Activated CD4-positive, alpha-beta T cell treated with anti-CD3 and anti-CD28 coated beads, Interleukin-2, amount 10 ng/mL, durations not matched to agents 7 days and 5 days (primary cell): Measurements from ENCODE around the gene TRMT2A. TPM values are rescaled to one million over a fixed set of nuclear protein-coding genes. Genes with fewer than 3 reads are reported as not detected.

Experiments used
- CTCF ChIA-PET: fragments of 350-600 bp; sonication (Branson Sonifier 250); formaldehyde crosslinking; loops from one replicate; lab custom pipeline; 2021; ENCODE audit warnings: antibody characterized with exemption; lab: Charles Lee
- POLR2A ChIA-PET: fragments of 350-600 bp; sonication (Branson Sonifier 250); formaldehyde crosslinking; loops from one replicate; lab custom pipeline; 2021; ENCODE audit warnings: antibody characterized with exemption; lab: Charles Lee
- DNase-seq: peaks from one replicate; pipeline ENCODE4 v3.0.0-alpha.2; 2020
- H3K27ac Mint-ChIP-seq: one replicate; pipeline ENCODE4 v1.8.0; 2021; ENCODE audit warnings: mild to moderate bottlenecking, moderate library complexity, mixed read lengths
- H3K27me3 Mint-ChIP-seq: one replicate; pipeline ENCODE4 v1.8.0; 2021; ENCODE audit warnings: mixed read lengths
- H3K36me3 Mint-ChIP-seq: one replicate; pipeline ENCODE4 v1.8.0; 2021; ENCODE audit warnings: low read depth, mixed read lengths
- H3K4me1 Mint-ChIP-seq: one replicate; pipeline ENCODE4 v1.8.0; 2021; ENCODE audit warnings: mixed read lengths
- H3K4me3 Mint-ChIP-seq: one replicate; pipeline ENCODE4 v1.8.0; 2021; ENCODE audit warnings: mild to moderate bottlenecking, moderate library complexity, mixed read lengths
- H3K9me3 Mint-ChIP-seq: one replicate; pipeline ENCODE4 v1.8.0; 2021; ENCODE audit warnings: mixed read lengths
- total RNA-seq, 2 experiments: library from RNA; stranded (reverse); gene quantifications; one replicate each; pipeline ENCODE4 v1.2.3, GENCODE V29; 2021

TRMT2A gene
- total RNA-seq, 2 experiments from 2014 or later: 85.5 to 91.4 TPM

GRCh38 chr22:20135806-20136602, 19.0 kb upstream of the TRMT2A start:
- Mint-ChIP-seq H3K27me3 (no peaks in the 10 kb centered on the region), H3K36me3 (no peaks in the 10 kb centered on the region), H3K4me3 (no peak overlapping the region), H3K4me1 (peaks cover 11% of the 10 kb centered on the region), H3K27ac (no peak overlapping the region), H3K9me3 (no peaks in the 10 kb centered on the region)
- POLR2A ChIA-PET: no interaction called here
- DNase-seq: no peak
- CTCF ChIA-PET: no interaction called here

- Mint-ChIP-seq H3K36me3 (no peaks in the 10 kb centered on the region), H3K27me3 (no peaks in the 10 kb centered on the region), H3K27ac (no peak overlapping the region), H3K9me3 (no peaks in the 10 kb centered on the region), H3K4me3 (no peak overlapping the region), H3K4me1 (peaks cover 11% of the 10 kb centered on the region)
- DNase-seq: no peak
- POLR2A ChIA-PET: no interaction called here
- CTCF ChIA-PET: no interaction called here
Measured at GRCh38 chr22:20135265-20135664, 18.2 kb upstream of the TRMT2A start.

GRCh38 chr22:20133930-20134549, 17.0 kb upstream of the TRMT2A start:
- Mint-ChIP-seq H3K4me1 (peaks cover 18% of the 10 kb centered on the region), H3K27ac (peak overlapping the region; percentile 50), H3K27me3 (no peaks in the 10 kb centered on the region), H3K4me3 (peak overlapping the region; percentile 62), H3K9me3 (no peaks in the 10 kb centered on the region), H3K36me3 (no peaks in the 10 kb centered on the region)
- DNase-seq: no peak
- CTCF ChIA-PET: no interaction called here
- POLR2A ChIA-PET: no interaction called here

- Mint-ChIP-seq H3K27me3 (no peaks in the 10 kb centered on the region), H3K27ac (peak overlapping the region; percentile 25), H3K4me3 (peak overlapping the region; percentile 62), H3K9me3 (no peaks in the 10 kb centered on the region), H3K4me1 (peaks cover 18% of the 10 kb centered on the region), H3K36me3 (no peaks in the 10 kb centered on the region)
- POLR2A ChIA-PET: no interaction called here
- DNase-seq: no peak
- CTCF ChIA-PET: no interaction called here
Measured at GRCh38 chr22:20132686-20133246, 15.7 kb upstream of the TRMT2A start.

- Mint-ChIP-seq H3K4me3 (peak overlapping the region; percentile 62), H3K9me3 (no peaks in the 10 kb centered on the region), H3K27me3 (no peaks in the 10 kb centered on the region), H3K27ac (no peak overlapping the region), H3K36me3 (peaks cover 3% of the 10 kb centered on the region), H3K4me1 (peaks cover 18% of the 10 kb centered on the region)
- ChIA-PET POLR2A (no interaction called here), CTCF (no interaction called here)
- peak; percentile 24 for DNase-seq
Measured at GRCh38 chr22:20131859-20132685, 15.0 kb upstream of the TRMT2A start.

GRCh38 chr22:20131597-20131858, 14.5 kb upstream of the TRMT2A start, which contains the start of gene ZDHHC8:
TSS of gene ZDHHC8 (plus strand) at chr22:20131804. CDS start at chr22:20131948, 144 bp downstream.
- H3K27me3 Mint-ChIP-seq: no peaks in the 10 kb centered on the region
- ChIA-PET POLR2A (interaction anchor here (0.6 kb wide), 1 partner anchor 113 kb away, joined by 3 read pairs; no protein-coding TSS in a partner anchor), CTCF (no interaction called here)
- H3K4me1 Mint-ChIP-seq: peaks cover 18% of the 10 kb centered on the region
- H3K36me3 Mint-ChIP-seq: peaks cover 3% of the 10 kb centered on the region
- H3K9me3 Mint-ChIP-seq: no peaks in the 10 kb centered on the region
- peak within 1 kb of the TSS; percentile 69 for H3K4me3 Mint-ChIP-seq
- peak within 1 kb of the TSS; percentile 57 for H3K27ac Mint-ChIP-seq
- DNase-seq: peak; percentile 30

GRCh38 chr22:20130731-20131596, 13.9 kb upstream of the TRMT2A start:
- peaks cover 5% of the 10 kb centered on the region for H3K36me3 Mint-ChIP-seq
- H3K27ac Mint-ChIP-seq: peak overlapping the region; percentile 57
- peaks cover 18% of the 10 kb centered on the region for H3K4me1 Mint-ChIP-seq
- ChIA-PET CTCF (interaction anchor here (0.7 to 0.9 kb wide), 2 partner anchors 22 to 108 kb away, joined by 3 read pairs; no protein-coding TSS in a partner anchor), POLR2A (interaction anchor here (0.6 kb wide), 1 partner anchor 112 kb away, joined by 3 read pairs; no protein-coding TSS in a partner anchor)
- DNase-seq: peak; percentile 72
- H3K9me3 Mint-ChIP-seq: no peaks in the 10 kb centered on the region
- peak overlapping the region; percentile 69 for H3K4me3 Mint-ChIP-seq
- H3K27me3 Mint-ChIP-seq: no peaks in the 10 kb centered on the region

GRCh38 chr22:20130319-20130718, 13.3 kb upstream of the TRMT2A start:
- Mint-ChIP-seq H3K9me3 (no peaks in the 10 kb centered on the region), H3K27me3 (no peaks in the 10 kb centered on the region), H3K36me3 (peaks cover 7% of the 10 kb centered on the region), H3K27ac (no peak overlapping the region), H3K4me3 (peak overlapping the region; percentile 69), H3K4me1 (peaks cover 18% of the 10 kb centered on the region)
- DNase-seq: peak; percentile 33
- POLR2A ChIA-PET: no interaction called here
- CTCF ChIA-PET: interaction anchor here (0.6 to 1.6 kb wide), 4 partner anchors 22 to 109 kb away, joined by 3 to 4 read pairs (median 3); no protein-coding TSS in a partner anchor

GRCh38 chr22:20129747-20130014, 12.7 kb upstream of the TRMT2A start:
- CTCF ChIA-PET: interaction anchor here (1.2 to 1.7 kb wide), 5 partner anchors 10 to 164 kb away, joined by 3 to 8 read pairs (median 4); no protein-coding TSS in a partner anchor
- H3K36me3 Mint-ChIP-seq: peaks cover 7% of the 10 kb centered on the region
- H3K4me3 Mint-ChIP-seq: no peak overlapping the region
- peaks cover 18% of the 10 kb centered on the region for H3K4me1 Mint-ChIP-seq
- no peaks in the 10 kb centered on the region for H3K27me3 Mint-ChIP-seq
- no peaks in the 10 kb centered on the region for H3K9me3 Mint-ChIP-seq
- DNase-seq: no peak
- no peak overlapping the region for H3K27ac Mint-ChIP-seq
- POLR2A ChIA-PET: no interaction called here

GRCh38 chr22:20128902-20129746, 12.1 kb upstream of the TRMT2A start:
- ChIA-PET POLR2A (no interaction called here), CTCF (interaction anchor here (1.2 to 1.7 kb wide), 6 partner anchors 9 to 163 kb away, joined by 3 to 8 read pairs (median 4); no protein-coding TSS in a partner anchor)
- peak; percentile 63 for DNase-seq
- H3K27ac Mint-ChIP-seq: no peak overlapping the region
- peaks cover 18% of the 10 kb centered on the region for H3K4me1 Mint-ChIP-seq
- H3K36me3 Mint-ChIP-seq: peaks cover 7% of the 10 kb centered on the region
- H3K9me3 Mint-ChIP-seq: no peaks in the 10 kb centered on the region
- no peak overlapping the region for H3K4me3 Mint-ChIP-seq
- H3K27me3 Mint-ChIP-seq: no peaks in the 10 kb centered on the region

GRCh38 chr22:20128619-20128901, 11.5 kb upstream of the TRMT2A start:
- POLR2A ChIA-PET: no interaction called here
- Mint-ChIP-seq H3K36me3 (peaks cover 10% of the 10 kb centered on the region), H3K9me3 (no peaks in the 10 kb centered on the region), H3K27me3 (no peaks in the 10 kb centered on the region), H3K4me3 (no peak overlapping the region), H3K27ac (peak overlapping the region; percentile 10), H3K4me1 (peaks cover 16% of the 10 kb centered on the region)
- CTCF ChIA-PET: interaction anchor here (1.2 to 1.7 kb wide), 4 partner anchors 9 to 43 kb away, joined by 3 to 8 read pairs (median 4); no protein-coding TSS in a partner anchor
- no peak for DNase-seq
